Mesodermal cell (in vitro differentiated cells): ENCODE measurements around the gene C18orf63.
"Not testable (repeated sequence)": the region's sequence is repeated elsewhere in the genome, so short reads cannot be mapped to it uniquely, and the experiment has no call there.

ENCODE experiments used
- H3K27ac ChIP-seq: 2 replicates; pipeline ENCODE4 v1.7.0; 2013; ENCODE audit warnings: mild to moderate bottlenecking, low read depth, low read length, moderate library complexity; ENCODE audit not compliant: severe bottlenecking
- H3K36me3 ChIP-seq: 2 replicates; pipeline ENCODE4 v1.7.1; 2013; ENCODE audit warnings: mild to moderate bottlenecking, low read length, moderate library complexity; ENCODE audit not compliant: control insufficient read depth, insufficient read depth
- H3K4me1 ChIP-seq: one replicate; pipeline ENCODE4 v1.7.1; 2013; ENCODE audit warnings: mild to moderate bottlenecking, low read length; ENCODE audit not compliant: insufficient read depth, control insufficient read depth, poor library complexity, severe bottlenecking
- H3K4me3 ChIP-seq: 2 replicates; pipeline ENCODE4 v1.7.0; 2013; ENCODE audit warnings: low read length, control low read depth, mild to moderate bottlenecking; ENCODE audit not compliant: insufficient read depth, poor library complexity, severe bottlenecking; ENCODE audit errors: extremely low read depth
- H3K9me3 ChIP-seq: 2 replicates; pipeline ENCODE4 v1.7.1; 2013; ENCODE audit warnings: mild to moderate bottlenecking, low read length, moderate library complexity; ENCODE audit not compliant: control insufficient read depth
- WGBS, 2 experiments: methylation state at CpG; one replicate each; pipeline ENCODE4 v1.1.5; 2013; ENCODE audit warnings: missing lambda C conversion rate in 2 of 2; ENCODE audit not compliant: insufficient coverage in 2 of 2; 5-methylcytosine and 5-hydroxymethylcytosine counted together

Gene C18orf63

GRCh38 chr18:74299162-74299561, 16.5 kb upstream of the C18orf63 start:
- Histone ChIP-seq H3K4me3 (no peak overlapping the region), H3K36me3 (no peaks in the 10 kb centered on the region), H3K4me1 (no peaks in the 10 kb centered on the region), H3K27ac (no peak overlapping the region), H3K9me3 (no peaks in the 10 kb centered on the region)
- WGBS, 2 experiments = no CpG with 5 or more reads among the region's 1 CpG

- no peaks in the 10 kb centered on the region for H3K4me1 ChIP-seq
- 80 to 92% methylated on average over 2 of the region's 3 CpGs for WGBS, 2 experiments
- no peaks in the 10 kb centered on the region for H3K36me3 ChIP-seq
- H3K9me3 ChIP-seq = no peaks in the 10 kb centered on the region
- H3K4me3 ChIP-seq = no peak overlapping the region
- no peak overlapping the region for H3K27ac ChIP-seq
These were observed 15.9 kb upstream of the C18orf63 start for GRCh38 chr18:74299746-74300145.

GRCh38 chr18:74303306-74303705, 12.3 kb upstream of the C18orf63 start:
- Histone ChIP-seq H3K36me3 (no peaks in the 10 kb centered on the region), H3K4me3 (no peak overlapping the region), H3K4me1 (no peaks in the 10 kb centered on the region), H3K27ac (no peak overlapping the region), H3K9me3 (no peaks in the 10 kb centered on the region)
- WGBS, 2 experiments = 100% methylated on average over 1 of the region's 5 CpGs

- no peak overlapping the region for H3K27ac ChIP-seq
- no peaks in the 10 kb centered on the region for H3K4me1 ChIP-seq
- no peaks in the 10 kb centered on the region for H3K9me3 ChIP-seq
- no peak overlapping the region for H3K4me3 ChIP-seq
- WGBS, 2 experiments = no CpG with 5 or more reads among the region's 1 CpG
- no peaks in the 10 kb centered on the region for H3K36me3 ChIP-seq
These were observed 11.7 kb upstream of the C18orf63 start for GRCh38 chr18:74303936-74304335.

- Histone ChIP-seq H3K9me3 (peaks cover 13% of the 10 kb centered on the region), H3K4me3 (no peak overlapping the region), H3K27ac (no peak overlapping the region), H3K36me3 (no peaks in the 10 kb centered on the region), H3K4me1 (no peaks in the 10 kb centered on the region)
- WGBS, 2 experiments = 76 to 80% methylated on average over 1 to 2 of the region's 3 CpGs
These were observed 5.2 kb upstream of the C18orf63 start for GRCh38 chr18:74310411-74310810.

GRCh38 chr18:74311000-74311399, 4.6 kb upstream of the C18orf63 start:
- WGBS, 2 experiments = 80 to 82% methylated on average over 1 of the region's 1 CpG

GRCh38 chr18:74314759-74315463, 728 bp upstream of the C18orf63 start:
- Histone ChIP-seq H3K4me3 (no peak overlapping the region), H3K36me3 (no peaks in the 10 kb centered on the region), H3K27ac (no peak overlapping the region), H3K9me3 (peaks cover 17% of the 10 kb centered on the region), H3K4me1 (peaks cover 3% of the 10 kb centered on the region)
- 92 to 95% methylated on average over 18 to 22 of the region's 22 CpGs for WGBS, 2 experiments

More at GRCh38 chr18:74311000-74311399, 4.6 kb upstream of the C18orf63 start:
- Histone ChIP-seq H3K4me3 (no peak overlapping the region), H3K36me3 (no peaks in the 10 kb centered on the region), H3K4me1 (no peaks in the 10 kb centered on the region), H3K27ac (no peak overlapping the region), H3K9me3 (peaks cover 14% of the 10 kb centered on the region)

GRCh38 chr18:74316257-74317170, 875 bp downstream of the C18orf63 start:
- no peak overlapping the region for H3K4me3 ChIP-seq
- H3K36me3 ChIP-seq = no peaks in the 10 kb centered on the region
- H3K27ac ChIP-seq = peak overlapping the region; percentile 73
- H3K9me3 ChIP-seq = peaks cover 16% of the 10 kb centered on the region
- H3K4me1 ChIP-seq = peaks cover 3% of the 10 kb centered on the region
- 90 to 93% methylated on average over 18 to 27 of the region's 29 CpGs for WGBS, 2 experiments

- Histone ChIP-seq H3K9me3 (no peaks in the 10 kb centered on the region), H3K36me3 (no peaks in the 10 kb centered on the region), H3K4me1 (peaks cover 3% of the 10 kb centered on the region), H3K4me3 (no peak overlapping the region), H3K27ac (no peak overlapping the region)
- 100% methylated on average over 1 of the region's 2 CpGs; no CpG with 5 or more reads in 1 of the 2 experiments for WGBS, 2 experiments
These were observed 10.6 kb downstream of the C18orf63 start for GRCh38 chr18:74326231-74326630.

- not testable (repeated sequence) for H3K9me3 ChIP-seq, H3K36me3 ChIP-seq, H3K27ac ChIP-seq, H3K4me3 ChIP-seq, H3K4me1 ChIP-seq
- 72 to 93% methylated on average over 2 of the region's 3 CpGs for WGBS, 2 experiments
These were observed 11.2 kb downstream of the C18orf63 start for GRCh38 chr18:74326791-74327190.

- H3K27ac ChIP-seq = no peak overlapping the region
- peaks cover 3% of the 10 kb centered on the region for H3K4me1 ChIP-seq
- H3K4me3 ChIP-seq = no peak overlapping the region
- no peaks in the 10 kb centered on the region for H3K9me3 ChIP-seq
- H3K36me3 ChIP-seq = no peaks in the 10 kb centered on the region
- WGBS, 2 experiments = 100% methylated on average over 1 of the region's 2 CpGs
These were observed 12.6 kb downstream of the C18orf63 start for GRCh38 chr18:74328206-74328605.
